ENCODE data around the gene SLC1A1. TPM values are rescaled to one million over a fixed set of nuclear protein-coding genes. Genes with fewer than 3 reads are reported as not detected.

Gene SLC1A1
- total and polyA plus RNA-seq, 2 experiments from 2014 or later, result 3.7 to 8.2 TPM

DNA sequence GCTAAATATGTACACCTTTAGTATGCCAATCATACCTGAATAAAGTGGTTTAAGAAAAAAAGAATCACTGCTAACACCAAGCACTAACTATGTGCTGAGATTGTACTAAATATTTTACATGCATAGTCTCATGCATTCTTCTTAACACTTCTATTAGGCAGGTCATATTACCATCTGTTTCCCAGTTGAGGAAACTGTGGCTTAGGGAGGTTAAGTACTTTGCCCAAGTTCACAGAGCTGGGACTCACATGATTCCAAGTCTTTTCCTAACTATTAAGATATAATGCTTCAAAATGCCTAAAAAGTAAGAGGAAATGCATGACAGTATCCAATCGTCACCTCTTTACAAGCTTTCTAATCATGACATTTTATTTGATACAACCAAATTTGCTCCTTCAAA, 102.6 kb downstream of the SLC1A1 start:
- TF ChIP-seq, protein P1, sequence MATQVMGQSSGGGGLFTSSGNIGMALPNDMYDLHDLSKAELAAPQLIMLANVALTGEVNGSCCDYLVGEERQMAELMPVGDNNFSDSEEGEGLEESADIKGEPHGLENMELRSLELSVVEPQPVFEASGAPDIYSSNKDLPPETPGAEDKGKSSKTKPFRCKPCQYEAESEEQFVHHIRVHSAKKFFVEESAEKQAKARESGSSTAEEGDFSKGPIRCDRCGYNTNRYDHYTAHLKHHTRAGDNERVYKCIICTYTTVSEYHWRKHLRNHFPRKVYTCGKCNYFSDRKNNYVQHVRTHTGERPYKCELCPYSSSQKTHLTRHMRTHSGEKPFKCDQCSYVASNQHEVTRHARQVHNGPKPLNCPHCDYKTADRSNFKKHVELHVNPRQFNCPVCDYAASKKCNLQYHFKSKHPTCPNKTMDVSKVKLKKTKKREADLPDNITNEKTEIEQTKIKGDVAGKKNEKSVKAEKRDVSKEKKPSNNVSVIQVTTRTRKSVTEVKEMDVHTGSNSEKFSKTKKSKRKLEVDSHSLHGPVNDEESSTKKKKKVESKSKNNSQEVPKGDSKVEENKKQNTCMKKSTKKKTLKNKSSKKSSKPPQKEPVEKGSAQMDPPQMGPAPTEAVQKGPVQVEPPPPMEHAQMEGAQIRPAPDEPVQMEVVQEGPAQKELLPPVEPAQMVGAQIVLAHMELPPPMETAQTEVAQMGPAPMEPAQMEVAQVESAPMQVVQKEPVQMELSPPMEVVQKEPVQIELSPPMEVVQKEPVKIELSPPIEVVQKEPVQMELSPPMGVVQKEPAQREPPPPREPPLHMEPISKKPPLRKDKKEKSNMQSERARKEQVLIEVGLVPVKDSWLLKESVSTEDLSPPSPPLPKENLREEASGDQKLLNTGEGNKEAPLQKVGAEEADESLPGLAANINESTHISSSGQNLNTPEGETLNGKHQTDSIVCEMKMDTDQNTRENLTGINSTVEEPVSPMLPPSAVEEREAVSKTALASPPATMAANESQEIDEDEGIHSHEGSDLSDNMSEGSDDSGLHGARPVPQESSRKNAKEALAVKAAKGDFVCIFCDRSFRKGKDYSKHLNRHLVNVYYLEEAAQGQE (IDR thresholded peaks at IDR 0.05; ENCODE audit: unreplicated experiment), result no peak
- TF ChIP-seq EZH2 (IDR thresholded peaks at IDR 0.05; ENCODE audit: low read depth, unreplicated experiment) (no peak), JUNB (IDR thresholded peaks at IDR 0.05; ENCODE audit: unreplicated experiment) (no peak), CREB1 (CRISPR knock-in tag; IDR thresholded peaks at IDR 0.05; ENCODE audit: low read depth) (no peak), NANOG (IDR thresholded peaks at IDR 0.05; ENCODE audit: borderline replicate concordance) (no peak), ZNF114 (CRISPR knock-in tag; IDR thresholded peaks at IDR 0.05) (no peak), ZNF331 (CRISPR knock-in tag; IDR thresholded peaks at IDR 0.05; ENCODE audit: low read depth) (no peak), STAT1 (IDR thresholded peaks at IDR 0.05; ENCODE audit: unreplicated experiment) (no peak), CTCF (conservative IDR thresholded peaks at IDR 0.05; ENCODE audit: low read depth in 2 of 2) (no peak), POLR2AphosphoS5 (IDR thresholded peaks at IDR 0.05; ENCODE audit: low read depth) (no peak), EZH2phosphoT487 (IDR thresholded peaks at IDR 0.05; ENCODE audit: unreplicated experiment) (no peak)
- TF ChIP-seq, protein P2, sequence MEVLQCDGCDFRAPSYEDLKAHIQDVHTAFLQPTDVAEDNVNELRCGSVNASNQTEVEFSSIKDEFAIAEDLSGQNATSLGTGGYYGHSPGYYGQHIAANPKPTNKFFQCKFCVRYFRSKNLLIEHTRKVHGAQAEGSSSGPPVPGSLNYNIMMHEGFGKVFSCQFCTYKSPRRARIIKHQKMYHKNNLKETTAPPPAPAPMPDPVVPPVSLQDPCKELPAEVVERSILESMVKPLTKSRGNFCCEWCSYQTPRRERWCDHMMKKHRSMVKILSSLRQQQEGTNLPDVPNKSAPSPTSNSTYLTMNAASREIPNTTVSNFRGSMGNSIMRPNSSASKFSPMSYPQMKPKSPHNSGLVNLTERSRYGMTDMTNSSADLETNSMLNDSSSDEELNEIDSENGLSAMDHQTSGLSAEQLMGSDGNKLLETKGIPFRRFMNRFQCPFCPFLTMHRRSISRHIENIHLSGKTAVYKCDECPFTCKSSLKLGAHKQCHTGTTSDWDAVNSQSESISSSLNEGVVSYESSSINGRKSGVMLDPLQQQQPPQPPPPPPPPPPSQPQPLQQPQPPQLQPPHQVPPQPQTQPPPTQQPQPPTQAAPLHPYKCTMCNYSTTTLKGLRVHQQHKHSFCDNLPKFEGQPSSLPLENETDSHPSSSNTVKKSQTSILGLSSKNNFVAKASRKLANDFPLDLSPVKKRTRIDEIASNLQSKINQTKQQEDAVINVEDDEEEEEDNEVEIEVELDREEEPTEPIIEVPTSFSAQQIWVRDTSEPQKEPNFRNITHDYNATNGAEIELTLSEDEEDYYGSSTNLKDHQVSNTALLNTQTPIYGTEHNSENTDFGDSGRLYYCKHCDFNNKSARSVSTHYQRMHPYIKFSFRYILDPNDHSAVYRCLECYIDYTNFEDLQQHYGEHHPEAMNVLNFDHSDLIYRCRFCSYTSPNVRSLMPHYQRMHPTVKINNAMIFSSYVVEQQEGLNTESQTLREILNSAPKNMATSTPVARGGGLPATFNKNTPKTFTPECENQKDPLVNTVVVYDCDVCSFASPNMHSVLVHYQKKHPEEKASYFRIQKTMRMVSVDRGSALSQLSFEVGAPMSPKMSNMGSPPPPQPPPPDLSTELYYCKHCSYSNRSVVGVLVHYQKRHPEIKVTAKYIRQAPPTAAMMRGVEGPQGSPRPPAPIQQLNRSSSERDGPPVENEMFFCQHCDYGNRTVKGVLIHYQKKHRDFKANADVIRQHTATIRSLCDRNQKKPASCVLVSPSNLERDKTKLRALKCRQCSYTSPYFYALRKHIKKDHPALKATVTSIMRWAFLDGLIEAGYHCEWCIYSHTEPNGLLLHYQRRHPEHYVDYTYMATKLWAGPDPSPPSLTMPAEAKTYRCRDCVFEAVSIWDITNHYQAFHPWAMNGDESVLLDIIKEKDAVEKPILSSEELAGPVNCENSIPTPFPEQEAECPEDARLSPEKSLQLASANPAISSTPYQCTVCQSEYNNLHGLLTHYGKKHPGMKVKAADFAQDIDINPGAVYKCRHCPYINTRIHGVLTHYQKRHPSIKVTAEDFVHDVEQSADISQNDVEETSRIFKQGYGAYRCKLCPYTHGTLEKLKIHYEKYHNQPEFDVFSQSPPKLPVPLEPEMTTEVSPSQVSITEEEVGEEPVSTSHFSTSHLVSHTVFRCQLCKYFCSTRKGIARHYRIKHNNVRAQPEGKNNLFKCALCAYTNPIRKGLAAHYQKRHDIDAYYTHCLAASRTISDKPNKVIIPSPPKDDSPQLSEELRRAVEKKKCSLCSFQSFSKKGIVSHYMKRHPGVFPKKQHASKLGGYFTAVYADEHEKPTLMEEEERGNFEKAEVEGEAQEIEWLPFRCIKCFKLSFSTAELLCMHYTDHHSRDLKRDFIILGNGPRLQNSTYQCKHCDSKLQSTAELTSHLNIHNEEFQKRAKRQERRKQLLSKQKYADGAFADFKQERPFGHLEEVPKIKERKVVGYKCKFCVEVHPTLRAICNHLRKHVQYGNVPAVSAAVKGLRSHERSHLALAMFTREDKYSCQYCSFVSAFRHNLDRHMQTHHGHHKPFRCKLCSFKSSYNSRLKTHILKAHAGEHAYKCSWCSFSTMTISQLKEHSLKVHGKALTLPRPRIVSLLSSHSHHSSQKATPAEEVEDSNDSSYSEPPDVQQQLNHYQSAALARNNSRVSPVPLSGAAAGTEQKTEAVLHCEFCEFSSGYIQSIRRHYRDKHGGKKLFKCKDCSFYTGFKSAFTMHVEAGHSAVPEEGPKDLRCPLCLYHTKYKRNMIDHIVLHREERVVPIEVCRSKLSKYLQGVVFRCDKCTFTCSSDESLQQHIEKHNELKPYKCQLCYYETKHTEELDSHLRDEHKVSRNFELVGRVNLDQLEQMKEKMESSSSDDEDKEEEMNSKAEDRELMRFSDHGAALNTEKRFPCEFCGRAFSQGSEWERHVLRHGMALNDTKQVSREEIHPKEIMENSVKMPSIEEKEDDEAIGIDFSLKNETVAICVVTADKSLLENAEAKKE (CRISPR knock-in tag; IDR thresholded peaks at IDR 0.05), result no peak
- TF ChIP-seq, protein P3, sequence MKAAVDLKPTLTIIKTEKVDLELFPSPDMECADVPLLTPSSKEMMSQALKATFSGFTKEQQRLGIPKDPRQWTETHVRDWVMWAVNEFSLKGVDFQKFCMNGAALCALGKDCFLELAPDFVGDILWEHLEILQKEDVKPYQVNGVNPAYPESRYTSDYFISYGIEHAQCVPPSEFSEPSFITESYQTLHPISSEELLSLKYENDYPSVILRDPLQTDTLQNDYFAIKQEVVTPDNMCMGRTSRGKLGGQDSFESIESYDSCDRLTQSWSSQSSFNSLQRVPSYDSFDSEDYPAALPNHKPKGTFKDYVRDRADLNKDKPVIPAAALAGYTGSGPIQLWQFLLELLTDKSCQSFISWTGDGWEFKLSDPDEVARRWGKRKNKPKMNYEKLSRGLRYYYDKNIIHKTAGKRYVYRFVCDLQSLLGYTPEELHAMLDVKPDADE (IDR thresholded peaks at IDR 0.05), result no peak
- ATAC-seq, result no peak
- no peak overlapping the region for H3K27ac Mint-ChIP-seq
- H4K20me1 ChIP-seq (replicated peaks; ENCODE audit: insufficient read depth), result no peaks in the 10 kb centered on the region
- H3K4me1 ChIP-seq (ENCODE audit: insufficient read depth), result peaks cover 27% of the 10 kb centered on the region
- no peak overlapping the region for H3K4me3 ChIP-seq
- no peaks in the 10 kb centered on the region for H3K36me3 ChIP-seq (ENCODE audit: insufficient read depth)
- H3K4me2 ChIP-seq, result no peak overlapping the region
- H2AFZ ChIP-seq, result no peak overlapping the region
- H3K9me2 ChIP-seq (ENCODE audit: insufficient read depth), result no peaks in the 10 kb centered on the region
- no peaks in the 10 kb centered on the region for H3K27me3 Mint-ChIP-seq (ENCODE audit: insufficient read depth, low read depth, poor library complexity)
- peaks cover 25% of the 10 kb centered on the region; the same call in 2 of the 3 replicates for H3K4me1 Mint-ChIP-seq
- no peak for DNase-seq (ENCODE audit: low spot score)
- no peaks in the 10 kb centered on the region for H3K79me2 ChIP-seq (replicated peaks; ENCODE audit: insufficient read depth)
- no peak overlapping the region for H3K4me3 Mint-ChIP-seq
- H3K36me3 Mint-ChIP-seq (ENCODE audit: low read depth), result no peaks in the 10 kb centered on the region
- no peak overlapping the region for H3K27ac ChIP-seq (ENCODE audit: low read depth)
- H3K27me3 ChIP-seq (ENCODE audit: insufficient read depth), result no peaks in the 10 kb centered on the region
- no peaks in the 10 kb centered on the region for H3F3A ChIP-seq (replicated peaks; ENCODE audit: low read depth)
- no peaks in the 10 kb centered on the region for H3K9me3 Mint-ChIP-seq
